HG02938 (cell line): ENCODE measurements around the gene SNX20.

Experiments
- ATAC-seq: cut with Tn5 transposase; IDR thresholded peaks from one replicate; pipeline ENCODE4 v1.9.1; 2021; ENCODE audit warnings: mild to moderate bottlenecking, moderate library complexity; ENCODE audit not compliant: unreplicated experiment

SNX20 gene

GRCh38 chr16:50637716-50638602 is 43.2 kb downstream of the SNX20 start:
- ATAC-seq = no peak

GRCh38 chr16:50636753-50637374 is 44.2 kb downstream of the SNX20 start:
- no peak for ATAC-seq

GRCh38 chr16:50635505-50636392 is 45.4 kb downstream of the SNX20 start:
- no peak for ATAC-seq

DNA sequence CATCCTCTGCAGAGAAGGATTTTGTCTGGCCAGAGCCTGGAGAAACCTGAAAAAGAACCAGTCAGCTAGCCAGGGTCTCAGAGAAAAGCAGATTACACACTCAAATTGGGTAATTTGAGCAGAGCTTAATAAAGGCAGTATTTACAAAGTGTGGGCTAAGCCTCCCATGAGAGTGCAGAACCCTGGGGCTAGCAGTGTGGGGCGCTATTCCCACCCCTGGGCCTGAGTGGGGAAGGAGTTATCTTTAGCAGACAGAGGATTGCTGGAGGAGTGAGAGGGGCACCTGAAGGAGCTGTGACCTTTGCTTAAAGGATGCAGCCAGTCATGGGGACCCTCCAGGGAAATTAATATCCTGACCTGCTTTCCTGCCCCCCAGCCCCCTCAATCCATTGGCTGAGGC is 46.2 kb downstream of the SNX20 start:
- no peak for ATAC-seq

DNA sequence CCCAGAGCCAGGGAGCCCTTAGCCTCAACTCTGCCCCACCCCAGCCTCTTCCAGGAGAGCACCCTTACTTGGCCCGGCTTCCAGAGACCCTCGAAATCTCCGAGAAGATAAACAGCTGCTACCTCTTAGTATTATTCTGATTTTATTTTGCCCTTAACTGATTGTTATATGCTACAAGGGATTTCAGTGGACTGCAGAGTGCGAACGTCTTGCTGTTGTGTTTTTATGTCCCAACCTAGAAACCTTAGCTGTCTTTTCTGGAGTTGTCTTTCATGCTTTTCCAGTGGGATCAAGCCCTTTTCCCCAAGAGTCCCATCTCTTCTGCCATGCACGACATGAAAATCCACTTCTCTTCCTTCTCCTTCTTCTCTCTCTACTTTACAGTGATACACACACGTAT is 47.0 kb downstream of the SNX20 start:
- ATAC-seq = no peak

GRCh38 chr16:50632927-50633800 is 47.9 kb downstream of the SNX20 start:
- no peak for ATAC-seq

DNA sequence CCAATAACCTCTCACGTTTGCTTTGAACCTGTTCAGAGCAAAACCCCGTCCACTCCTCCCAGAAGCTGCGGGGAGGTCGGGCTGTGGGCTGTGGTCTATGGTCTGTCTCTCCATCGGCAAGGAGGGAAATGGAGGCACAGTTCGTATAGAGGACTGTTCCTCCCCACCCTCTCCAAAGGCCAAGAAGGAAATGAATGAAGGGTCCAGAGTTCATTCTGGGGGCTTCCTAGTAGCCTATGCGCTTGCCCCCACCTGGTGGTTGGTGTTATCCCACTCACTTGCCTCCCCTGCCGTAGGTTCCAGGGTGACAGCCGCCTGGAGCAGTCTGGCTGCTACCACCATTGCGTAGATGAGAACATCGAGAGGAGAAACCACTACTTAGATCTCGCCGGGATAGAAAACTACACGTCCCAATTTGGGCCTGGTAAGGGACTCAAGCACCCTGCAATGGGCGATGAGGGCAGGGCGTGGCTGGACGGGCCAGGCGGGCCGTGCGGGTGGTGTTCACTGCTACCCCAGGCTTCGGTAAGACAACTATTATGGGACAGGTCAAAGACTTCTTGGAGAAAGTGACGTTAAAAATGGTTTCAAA is 49.0 kb downstream of the SNX20 start:
- no peak for ATAC-seq

- ATAC-seq = no peak
Observed at GRCh38 chr16:50631249-50631984, 49.7 kb downstream of the SNX20 start.

GRCh38 chr16:50630394-50631020 is 50.6 kb downstream of the SNX20 start:
- ATAC-seq = no peak

DNA sequence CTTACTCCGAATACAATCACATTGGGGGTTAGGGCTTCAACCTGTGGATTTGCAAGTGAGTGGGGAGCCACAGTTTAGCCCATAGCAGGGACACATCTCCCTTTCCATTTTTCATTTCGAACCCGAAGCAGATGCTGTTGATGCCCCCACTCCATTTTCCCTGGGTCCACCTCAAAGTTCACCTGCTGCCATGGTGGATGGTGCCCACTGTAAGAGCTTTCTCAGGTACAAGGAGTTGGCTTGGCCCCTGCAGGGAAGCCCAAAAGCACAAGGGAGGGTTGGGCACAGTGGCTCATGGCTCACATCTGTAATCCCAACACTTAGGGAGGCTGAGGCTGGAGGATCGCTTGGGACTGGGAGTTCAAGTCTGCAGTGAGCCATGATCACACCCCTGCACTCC is 51.8 kb downstream of the SNX20 start:
- ATAC-seq = no peak

GRCh38 chr16:50628156-50628802 is 52.8 kb downstream of the SNX20 start:
- ATAC-seq = no peak

GRCh38 chr16:50627419-50627818 is 53.7 kb downstream of the SNX20 start:
- ATAC-seq = no peak

- no peak for ATAC-seq
Observed at GRCh38 chr16:50626868-50627267, 54.2 kb downstream of the SNX20 start.

DNA sequence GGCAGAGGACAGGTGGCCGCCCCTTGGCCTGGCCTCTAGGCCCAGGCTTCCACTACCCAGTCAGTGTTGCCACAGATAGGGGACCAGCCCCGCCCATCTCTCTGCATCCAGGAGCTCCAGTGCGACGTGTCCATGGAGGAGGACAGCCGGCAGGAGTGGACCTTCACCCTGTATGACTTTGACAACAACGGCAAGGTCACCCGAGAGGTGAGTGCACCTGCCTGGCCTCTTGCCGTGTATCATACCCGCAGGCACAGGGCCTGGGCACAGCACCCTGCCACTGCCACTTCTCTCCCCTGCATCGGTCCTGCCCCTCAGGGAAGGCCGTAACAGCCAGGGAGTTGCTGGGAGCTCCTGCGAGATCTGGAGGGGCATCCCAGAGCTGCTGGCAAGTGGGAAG is 55.7 kb downstream of the SNX20 start:
- ATAC-seq = no peak

DNA sequence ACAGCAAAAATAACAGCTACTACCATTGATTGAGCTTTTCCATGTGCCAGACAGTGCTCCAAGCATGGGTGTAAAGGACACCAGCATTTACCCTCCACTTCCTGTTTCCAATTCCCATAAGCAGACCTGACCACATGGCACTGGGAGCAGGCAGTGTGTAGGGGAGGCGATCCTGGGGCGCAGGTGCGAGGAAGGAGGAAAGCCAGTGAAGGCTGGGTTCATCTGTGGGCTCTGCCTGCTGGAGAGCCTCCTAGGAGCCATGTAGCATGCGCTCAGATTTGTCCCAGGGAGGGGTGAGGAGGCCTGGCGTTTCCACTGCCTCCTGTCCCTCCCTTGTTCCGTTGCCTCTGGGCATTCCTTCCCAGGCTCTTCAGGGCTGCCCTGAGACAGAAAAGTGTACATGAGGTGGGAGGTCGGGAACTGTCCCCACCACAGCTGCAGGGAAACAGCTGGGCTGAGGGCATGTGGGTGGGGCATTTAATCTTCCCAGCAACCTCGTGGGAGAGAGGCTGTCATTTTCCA is 56.6 kb downstream of the SNX20 start:
- ATAC-seq = no peak

GRCh38 chr16:50622643-50623369 is 58.3 kb downstream of the SNX20 start:
- no peak for ATAC-seq

GRCh38 chr16:50622029-50622428 is 59.1 kb downstream of the SNX20 start:
- ATAC-seq = no peak
